NOMO-1 treated with DMSO at 0.1 percent for 48 hours (cell line): Measurements from ENCODE around the gene LSG1.

Experiments used
- DNase-seq: peaks from one replicate; lab custom pipeline; 2025; ENCODE audit not compliant: unreplicated experiment; lab: John Stamatoyannopoulos, UW

Gene LSG1

GRCh38 chr3:194671900-194672808 is at the start of gene LSG1:
Gene LSG1, minus strand, starts transcription at chr3:194672191. Its CDS starts 29 bp downstream, at chr3:194672162.
- DNase-seq, result peak; percentile 98

- no peak for DNase-seq
Measured at GRCh38 chr3:194720048-194720447, 48.1 kb upstream of the LSG1 start.

- DNase-seq, result no peak
Measured at GRCh38 chr3:194718079-194718478, 46.1 kb upstream of the LSG1 start.

- DNase-seq, result no peak
Measured at GRCh38 chr3:194715022-194715800, 43.2 kb upstream of the LSG1 start.

GRCh38 chr3:194714564-194714963 is 42.6 kb upstream of the LSG1 start:
- DNase-seq, result no peak

GRCh38 chr3:194714137-194714455 is 42.1 kb upstream of the LSG1 start:
- DNase-seq, result no peak

- DNase-seq, result no peak
Measured at GRCh38 chr3:194713299-194714136, 41.5 kb upstream of the LSG1 start.

GRCh38 chr3:194711913-194712312 is 39.9 kb upstream of the LSG1 start:
- no peak for DNase-seq

GRCh38 chr3:194711286-194711685 is 39.3 kb upstream of the LSG1 start:
- no peak for DNase-seq

- no peak for DNase-seq
Measured at GRCh38 chr3:194707147-194707540, 35.2 kb upstream of the LSG1 start.

GRCh38 chr3:194705761-194706160 is 33.8 kb upstream of the LSG1 start:
- DNase-seq, result no peak

- DNase-seq, result peak; percentile 44
Measured at GRCh38 chr3:194705227-194705626, 33.2 kb upstream of the LSG1 start.

- no peak for DNase-seq
Measured at GRCh38 chr3:194702545-194702944, 30.6 kb upstream of the LSG1 start.

GRCh38 chr3:194696702-194697101 is 24.7 kb upstream of the LSG1 start:
- no peak for DNase-seq

GRCh38 chr3:194691481-194692283 is 19.7 kb upstream of the LSG1 start:
- DNase-seq, result no peak

- no peak for DNase-seq
Measured at GRCh38 chr3:194690501-194691372, 18.7 kb upstream of the LSG1 start.

- DNase-seq, result no peak
Measured at GRCh38 chr3:194689493-194689944, 17.5 kb upstream of the LSG1 start.

- DNase-seq, result no peak
Measured at GRCh38 chr3:194688946-194689345, 17.0 kb upstream of the LSG1 start.

- DNase-seq, result peak; percentile 71
Measured at GRCh38 chr3:194688200-194688740, 16.3 kb upstream of the LSG1 start.
